BJ (cell line): ENCODE data around the gene RGS5. TPM values are rescaled to one million over a fixed set of nuclear protein-coding genes. Genes with fewer than 3 reads are reported as not detected.

ENCODE experiments used
- CTCF ChIA-PET: fragments of 350-600 bp; formaldehyde crosslinking; extraction: SDS; loops from one replicate; lab custom pipeline; 2021; ENCODE audit warnings: antibody characterized with exemption, inconsistent platforms; lab: Yijun Ruan, JAX
- POLR2A ChIA-PET: fragments of 300-600 bp; sonication (Branson Sonifier 250); formaldehyde crosslinking; extraction: SDS; loops from one replicate; lab custom pipeline; 2021; ENCODE audit warnings: antibody characterized with exemption; lab: Charles Lee
- DNase-seq: peaks from one replicate; pipeline ENCODE4 v3.0.0-alpha.2; 2011; ENCODE audit warnings: low read depth
- H3K27me3 ChIP-seq: 2 replicates; pipeline ENCODE4 v1.6.0; 2011; ENCODE audit warnings: low read length; ENCODE audit not compliant: control insufficient read depth, insufficient read depth
- H3K36me3 ChIP-seq: 2 replicates; pipeline ENCODE4 v1.5.1; 2011; ENCODE audit warnings: low read length; ENCODE audit not compliant: control insufficient read depth, insufficient read depth
- H3K4me3 ChIP-seq: 2 replicates; pipeline ENCODE4 v1.5.1; 2011; ENCODE audit warnings: low read depth, mild to moderate bottlenecking, control low read depth, low read length
- CTCF ChIP-seq: IDR thresholded peaks from 2 replicates; pipeline ENCODE4 v1.5.1; 2011; ENCODE audit warnings: low read depth, mild to moderate bottlenecking, control low read depth, inconsistent platforms, low read length, moderate library complexity; ENCODE audit not compliant: insufficient read depth
- polyA plus RNA-seq: library from polyadenylated mRNA; depleted of rRNA; stranded (reverse); fragments of >200 nt; gene quantifications from 2 replicates; pipeline ENCODE4 v1.2.3, GENCODE V29; 2011

Gene RGS5
- polyA plus RNA-seq, 1 experiment = 8.5 TPM

- CTCF ChIA-PET = interaction anchor here (0.6 to 1.3 kb wide), 5 partner anchors 9 to 291 kb away, joined by 3 to 5 read pairs (median 3); partner anchors contain the start of gene RGS4
- H3K4me3 ChIP-seq = no peak overlapping the region
- peak; percentile 44 for DNase-seq
- no peaks in the 10 kb centered on the region for H3K36me3 ChIP-seq
- POLR2A ChIA-PET = no interaction called here
- no peaks in the 10 kb centered on the region for H3K27me3 ChIP-seq
- no peak for TF ChIP-seq CTCF
Observed at GRCh38 chr1:163170331-163170730, 32.4 kb downstream of the RGS5 start.

- TF ChIP-seq CTCF = no peak
- ChIA-PET POLR2A (no interaction called here), CTCF (no interaction called here)
- H3K36me3 ChIP-seq = no peaks in the 10 kb centered on the region
- DNase-seq = no peak
- H3K4me3 ChIP-seq = no peak overlapping the region
- H3K27me3 ChIP-seq = no peaks in the 10 kb centered on the region
Observed at GRCh38 chr1:163169553-163169952, 33.2 kb downstream of the RGS5 start.

- POLR2A ChIA-PET = no interaction called here
- peak; percentile 99 for DNase-seq
- Histone ChIP-seq H3K36me3 (no peaks in the 10 kb centered on the region), H3K4me3 (no peak overlapping the region), H3K27me3 (no peaks in the 10 kb centered on the region)
- TF ChIP-seq CTCF = no peak
- CTCF ChIA-PET = interaction anchor here (1.1 to 1.5 kb wide), 4 partner anchors 97 to 295 kb away, joined by 3 to 7 read pairs (median 4); partner anchors contain the start of gene RGS4
Observed at GRCh38 chr1:163168053-163168452, 34.7 kb downstream of the RGS5 start.

GRCh38 chr1:163166886-163167555, 35.7 kb downstream of the RGS5 start:
- H3K4me3 ChIP-seq = no peak overlapping the region
- no peak for DNase-seq
- TF ChIP-seq CTCF = no peak
- ChIA-PET CTCF (interaction anchor here (0.6 to 1.6 kb wide), 7 partner anchors 9 to 1535 kb away, joined by 3 to 7 read pairs (median 3); partner anchors contain the start of gene RGS4), POLR2A (interaction anchor here (0.6 kb wide), 1 partner anchor 9 kb away, joined by 5 read pairs; no protein-coding TSS in a partner anchor)
- H3K36me3 ChIP-seq = no peaks in the 10 kb centered on the region
- H3K27me3 ChIP-seq = no peaks in the 10 kb centered on the region

- no peaks in the 10 kb centered on the region for H3K36me3 ChIP-seq
- CTCF ChIA-PET = interaction anchor here (1.4 kb wide), 1 partner anchor 312 kb away, joined by 3 read pairs; no protein-coding TSS in a partner anchor
- POLR2A ChIA-PET = no interaction called here
- no peak for TF ChIP-seq CTCF
- no peaks in the 10 kb centered on the region for H3K27me3 ChIP-seq
- no peak for DNase-seq
- no peak overlapping the region for H3K4me3 ChIP-seq
Observed at GRCh38 chr1:163165119-163165518, 37.6 kb downstream of the RGS5 start.
